ENCODE measurements around the gene MCAT.

Gene MCAT

GRCh38 chr22:43153899-43154298, 10.7 kb upstream of the MCAT start:
- DNase-seq (ENCODE audit: low read depth), result peak; percentile 48
- TF ChIP-seq CTCF (conservative IDR thresholded peaks at IDR 0.05; ENCODE audit: low read depth, low read length), result no peak
- H3K4me3 ChIP-seq (ENCODE audit: low read depth, low read length), result no peak overlapping the region

- TF ChIP-seq CTCF (conservative IDR thresholded peaks at IDR 0.05; ENCODE audit: low read depth, low read length), result no peak
- peak overlapping the region; percentile 82 for H3K4me3 ChIP-seq (ENCODE audit: low read depth, low read length)
- peak; percentile 41 for DNase-seq (ENCODE audit: low read depth)
These were observed 9.3 kb upstream of the MCAT start for GRCh38 chr22:43152357-43153071.

- H3K4me3 ChIP-seq (ENCODE audit: low read depth, low read length), result peak overlapping the region; percentile 82
- DNase-seq (ENCODE audit: low read depth), result no peak
- TF ChIP-seq CTCF (conservative IDR thresholded peaks at IDR 0.05; ENCODE audit: low read depth, low read length), result no peak
These were observed 8.8 kb upstream of the MCAT start for GRCh38 chr22:43152003-43152356.

DNA sequence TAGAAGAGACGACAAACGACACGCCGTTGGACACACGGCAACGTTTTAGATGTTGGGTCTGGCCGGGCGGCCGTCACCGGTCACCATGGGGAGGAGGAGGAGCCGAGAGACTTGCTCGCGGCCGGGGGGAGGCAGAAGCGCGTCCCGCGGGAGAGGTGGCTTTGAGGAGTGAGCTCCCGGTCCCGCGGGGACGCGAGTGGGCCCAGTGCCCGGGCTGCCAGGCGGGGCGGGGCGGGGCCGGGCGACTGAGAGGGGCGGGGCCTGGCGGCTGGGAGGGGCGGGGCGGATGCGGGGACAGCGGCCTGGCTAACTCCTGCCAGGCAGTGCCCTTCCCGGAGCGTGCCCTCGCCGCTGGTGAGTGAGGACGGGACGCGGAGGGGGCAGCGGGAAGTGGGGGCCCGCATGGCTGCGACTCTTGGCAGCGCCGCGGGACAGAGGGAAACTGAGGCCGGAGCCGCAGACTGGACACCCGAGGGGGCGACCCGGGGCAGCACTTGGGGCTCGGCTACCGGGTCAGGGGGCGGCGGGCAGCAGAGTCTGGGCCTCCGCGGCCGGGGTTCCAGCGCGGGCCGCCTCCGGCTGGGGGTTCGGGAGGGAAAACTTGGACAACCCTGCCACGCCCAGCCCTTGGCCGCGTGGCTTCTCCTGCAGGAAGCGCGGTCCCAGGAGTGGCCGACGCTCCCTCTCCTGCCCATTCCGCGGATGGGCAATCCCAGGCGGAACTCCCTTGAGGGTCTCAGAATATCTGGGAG, 8.2 kb upstream of the MCAT start, which contains the start of gene TSPO:
TSPO (plus strand) TSS at position 309 of the 752 bp plus-strand sequence. CDS start 7,680 bp downstream, outside the sequence.
- no peak for TF ChIP-seq CTCF (conservative IDR thresholded peaks at IDR 0.05; ENCODE audit: low read depth, low read length)
- no peak for DNase-seq (ENCODE audit: low read depth)

DNA sequence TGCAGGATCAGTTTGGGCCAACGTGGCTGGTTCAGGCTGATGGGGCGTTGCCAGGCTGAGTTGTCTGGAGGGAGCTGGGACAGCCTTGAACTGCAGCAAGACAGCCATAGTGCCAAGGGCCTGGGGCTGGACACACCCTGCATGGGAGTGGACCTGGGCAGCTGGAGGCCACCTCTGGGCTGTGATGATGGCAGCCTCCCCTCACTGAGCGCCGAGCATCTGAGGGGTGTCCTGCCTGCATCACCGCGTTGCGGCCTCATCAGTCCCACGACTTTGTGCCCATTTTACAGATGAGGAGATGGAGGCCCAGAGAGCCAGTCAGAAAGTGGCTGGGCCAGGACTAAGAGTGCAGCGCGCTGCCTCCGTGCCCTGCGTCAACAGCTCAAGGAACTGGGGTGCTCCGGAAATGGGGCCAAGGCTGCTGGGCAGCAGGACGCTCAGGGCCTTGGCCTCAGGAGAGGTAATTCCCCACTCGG, 7.6 kb upstream of the MCAT start:
- TF ChIP-seq CTCF (conservative IDR thresholded peaks at IDR 0.05; ENCODE audit: low read depth, low read length), result no peak
- DNase-seq (ENCODE audit: low read depth), result no peak
- peak overlapping the region; percentile 82 for H3K4me3 ChIP-seq (ENCODE audit: low read depth, low read length)

More for the DNA sequence above, 8.2 kb upstream of the MCAT start, which contains the start of gene TSPO:
- peak within 1 kb of the TSS; percentile 82 for H3K4me3 ChIP-seq (ENCODE audit: low read depth, low read length)

- no peak overlapping the region for H3K4me3 ChIP-seq (ENCODE audit: low read depth, low read length)
- DNase-seq (ENCODE audit: low read depth), result no peak
- TF ChIP-seq CTCF (conservative IDR thresholded peaks at IDR 0.05; ENCODE audit: low read depth, low read length), result no peak
These were observed 5.4 kb upstream of the MCAT start for GRCh38 chr22:43148581-43148980.
